ENCODE data around the gene GPR61.
A peak's percentile ranks its signal among the peaks of the same experiment; 100 is the strongest.

GPR61 gene

GRCh38 chr1:109499081-109499480 is 40.6 kb upstream of the GPR61 start:
- H3K9me3 ChIP-seq (ENCODE audit: control insufficient read depth, low read length) = no peaks in the 10 kb centered on the region
- H3K4me1 ChIP-seq (ENCODE audit: control insufficient read depth, insufficient read depth, low read length, poor library complexity, severe bottlenecking) = peaks cover 43% of the 10 kb centered on the region
- H3K27ac ChIP-seq (ENCODE audit: low read depth, low read length, severe bottlenecking) = peak overlapping the region; percentile 16
- H3K36me3 ChIP-seq (ENCODE audit: control insufficient read depth, insufficient read depth, low read length) = peaks cover 13% of the 10 kb centered on the region
- no peak overlapping the region for H3K4me3 ChIP-seq (ENCODE audit: extremely low read depth, insufficient read depth, low read length, poor library complexity, severe bottlenecking)
- WGBS, 2 experiments (ENCODE audit: insufficient coverage in 2 of 2) = 97% methylated on average over 4 of the region's 7 CpGs; no CpG with 5 or more reads in 1 of the 2 experiments

- Histone ChIP-seq H3K36me3 (ENCODE audit: control insufficient read depth, insufficient read depth, low read length) (peaks cover 13% of the 10 kb centered on the region), H3K4me3 (ENCODE audit: extremely low read depth, insufficient read depth, low read length, poor library complexity, severe bottlenecking) (no peak overlapping the region), H3K4me1 (ENCODE audit: control insufficient read depth, insufficient read depth, low read length, poor library complexity, severe bottlenecking) (peaks cover 43% of the 10 kb centered on the region), H3K27ac (ENCODE audit: low read depth, low read length, severe bottlenecking) (peak overlapping the region; percentile 41), H3K9me3 (ENCODE audit: control insufficient read depth, low read length) (no peaks in the 10 kb centered on the region)
- WGBS, 2 experiments (ENCODE audit: insufficient coverage in 2 of 2) = 66 to 80% methylated on average over 3 to 4 of the region's 4 CpGs
Observed at GRCh38 chr1:109499661-109500536, 39.8 kb upstream of the GPR61 start.

- Histone ChIP-seq H3K36me3 (ENCODE audit: control insufficient read depth, insufficient read depth, low read length) (peaks cover 8% of the 10 kb centered on the region), H3K4me3 (ENCODE audit: extremely low read depth, insufficient read depth, low read length, poor library complexity, severe bottlenecking) (no peak overlapping the region), H3K27ac (ENCODE audit: low read depth, low read length, severe bottlenecking) (peak overlapping the region; percentile 41), H3K4me1 (ENCODE audit: control insufficient read depth, insufficient read depth, low read length, poor library complexity, severe bottlenecking) (peaks cover 43% of the 10 kb centered on the region), H3K9me3 (ENCODE audit: control insufficient read depth, low read length) (no peaks in the 10 kb centered on the region)
- 62 to 66% methylated on average over 3 of the region's 5 CpGs for WGBS, 2 experiments (ENCODE audit: insufficient coverage in 2 of 2)
Observed at GRCh38 chr1:109500941-109501381, 38.7 kb upstream of the GPR61 start.

DNA sequence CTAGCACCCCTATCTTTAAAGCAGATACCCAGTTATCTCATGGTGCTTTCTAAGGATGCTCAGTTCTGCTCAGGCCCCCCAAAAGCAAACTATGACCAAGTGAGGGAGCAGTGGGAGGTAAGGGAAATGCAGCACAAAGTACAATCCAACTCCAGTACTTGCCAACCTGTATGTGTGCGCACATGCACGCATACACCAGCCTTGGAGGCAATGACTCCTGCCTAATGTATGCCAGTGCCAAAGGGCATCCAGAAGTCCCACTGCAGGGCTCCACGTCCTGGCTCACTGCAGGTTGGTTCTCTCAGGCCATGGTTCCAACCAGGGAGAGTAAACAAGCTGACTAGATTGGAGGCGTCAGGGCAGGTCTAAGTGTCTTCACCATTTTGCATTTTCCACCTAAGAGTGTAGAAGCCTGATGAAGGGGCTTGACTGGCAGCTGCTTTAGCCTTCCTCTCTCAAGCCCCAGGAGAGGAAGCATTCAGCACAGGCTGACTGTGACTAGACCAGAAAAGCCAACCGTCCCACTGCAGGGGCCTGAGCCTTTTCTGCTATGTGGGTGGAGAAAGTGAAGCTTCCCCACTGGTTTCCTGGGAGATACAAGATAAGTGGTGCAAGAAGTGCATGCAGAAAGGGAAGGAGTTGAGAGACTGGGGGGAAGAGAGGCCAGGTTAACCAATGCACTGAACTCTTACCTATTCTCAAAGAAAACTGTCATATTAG is 37.9 kb upstream of the GPR61 start:
- Histone ChIP-seq H3K4me1 (ENCODE audit: control insufficient read depth, insufficient read depth, low read length, poor library complexity, severe bottlenecking) (peaks cover 43% of the 10 kb centered on the region), H3K9me3 (ENCODE audit: control insufficient read depth, low read length) (no peaks in the 10 kb centered on the region), H3K36me3 (ENCODE audit: control insufficient read depth, insufficient read depth, low read length) (no peaks in the 10 kb centered on the region), H3K4me3 (ENCODE audit: extremely low read depth, insufficient read depth, low read length, poor library complexity, severe bottlenecking) (no peak overlapping the region), H3K27ac (ENCODE audit: low read depth, low read length, severe bottlenecking) (peak overlapping the region; percentile 41)
- 80% methylated on average over 4 to 5 of the region's 5 CpGs for WGBS, 2 experiments (ENCODE audit: insufficient coverage in 2 of 2)

GRCh38 chr1:109502364-109502851 is 37.3 kb upstream of the GPR61 start:
- Histone ChIP-seq H3K27ac (ENCODE audit: low read depth, low read length, severe bottlenecking) (no peak overlapping the region), H3K36me3 (ENCODE audit: control insufficient read depth, insufficient read depth, low read length) (no peaks in the 10 kb centered on the region), H3K4me1 (ENCODE audit: control insufficient read depth, insufficient read depth, low read length, poor library complexity, severe bottlenecking) (peaks cover 43% of the 10 kb centered on the region), H3K9me3 (ENCODE audit: control insufficient read depth, low read length) (no peaks in the 10 kb centered on the region), H3K4me3 (ENCODE audit: extremely low read depth, insufficient read depth, low read length, poor library complexity, severe bottlenecking) (no peak overlapping the region)
- WGBS, 2 experiments (ENCODE audit: insufficient coverage in 2 of 2) = 88 to 93% methylated on average over 2 of the region's 3 CpGs

DNA sequence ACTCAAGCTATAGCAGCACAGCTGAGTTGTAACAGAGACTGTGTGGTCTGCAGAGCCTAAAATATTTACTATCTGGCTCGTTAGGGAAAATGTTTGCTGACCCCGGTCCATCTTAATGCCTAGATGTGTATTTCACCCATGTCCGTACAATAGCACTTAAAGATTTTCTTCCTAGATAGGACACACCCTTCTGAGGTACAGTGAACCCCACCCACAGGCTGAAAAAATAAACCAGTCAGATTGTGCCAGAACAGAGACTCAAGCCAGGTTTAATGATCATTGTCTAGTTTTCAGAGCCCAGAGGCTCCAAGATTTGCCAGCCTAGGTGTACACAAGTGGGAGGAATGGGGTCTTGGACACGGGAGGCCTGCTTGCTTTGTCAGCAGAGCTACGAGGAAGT is 35.7 kb upstream of the GPR61 start:
- Histone ChIP-seq H3K36me3 (ENCODE audit: control insufficient read depth, insufficient read depth, low read length) (no peaks in the 10 kb centered on the region), H3K4me3 (ENCODE audit: extremely low read depth, insufficient read depth, low read length, poor library complexity, severe bottlenecking) (no peak overlapping the region), H3K4me1 (ENCODE audit: control insufficient read depth, insufficient read depth, low read length, poor library complexity, severe bottlenecking) (peaks cover 40% of the 10 kb centered on the region), H3K9me3 (ENCODE audit: control insufficient read depth, low read length) (no peaks in the 10 kb centered on the region), H3K27ac (ENCODE audit: low read depth, low read length, severe bottlenecking) (no peak overlapping the region)
- 78 to 92% methylated on average over 3 to 4 of the region's 5 CpGs for WGBS, 2 experiments (ENCODE audit: insufficient coverage in 2 of 2)

DNA sequence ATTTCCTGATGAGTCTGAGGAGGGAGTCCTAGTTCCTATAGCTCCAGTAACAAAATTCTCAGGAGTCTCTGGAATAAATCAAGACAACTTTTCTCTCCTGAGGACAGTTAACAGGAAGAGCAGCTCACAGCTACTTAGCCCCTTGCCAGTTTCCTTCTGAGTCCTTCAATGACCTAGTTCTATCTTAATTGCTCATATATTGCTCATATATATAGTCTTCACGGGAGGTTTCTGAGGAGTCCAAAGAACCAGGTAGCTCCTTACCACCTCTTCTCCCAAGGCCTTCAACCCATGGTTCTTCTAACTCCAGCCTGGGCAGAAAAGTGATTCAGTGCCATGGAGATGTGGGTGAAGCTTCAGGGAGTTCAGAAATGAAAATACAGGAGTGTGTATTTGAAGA is 34.7 kb upstream of the GPR61 start:
- Histone ChIP-seq H3K36me3 (ENCODE audit: control insufficient read depth, insufficient read depth, low read length) (no peaks in the 10 kb centered on the region), H3K4me3 (ENCODE audit: extremely low read depth, insufficient read depth, low read length, poor library complexity, severe bottlenecking) (no peak overlapping the region), H3K27ac (ENCODE audit: low read depth, low read length, severe bottlenecking) (no peak overlapping the region), H3K4me1 (ENCODE audit: control insufficient read depth, insufficient read depth, low read length, poor library complexity, severe bottlenecking) (peaks cover 32% of the 10 kb centered on the region), H3K9me3 (ENCODE audit: control insufficient read depth, low read length) (no peaks in the 10 kb centered on the region)
- WGBS, 2 experiments (ENCODE audit: insufficient coverage in 2 of 2) = no CpG with 5 or more reads among the region's 1 CpG

DNA sequence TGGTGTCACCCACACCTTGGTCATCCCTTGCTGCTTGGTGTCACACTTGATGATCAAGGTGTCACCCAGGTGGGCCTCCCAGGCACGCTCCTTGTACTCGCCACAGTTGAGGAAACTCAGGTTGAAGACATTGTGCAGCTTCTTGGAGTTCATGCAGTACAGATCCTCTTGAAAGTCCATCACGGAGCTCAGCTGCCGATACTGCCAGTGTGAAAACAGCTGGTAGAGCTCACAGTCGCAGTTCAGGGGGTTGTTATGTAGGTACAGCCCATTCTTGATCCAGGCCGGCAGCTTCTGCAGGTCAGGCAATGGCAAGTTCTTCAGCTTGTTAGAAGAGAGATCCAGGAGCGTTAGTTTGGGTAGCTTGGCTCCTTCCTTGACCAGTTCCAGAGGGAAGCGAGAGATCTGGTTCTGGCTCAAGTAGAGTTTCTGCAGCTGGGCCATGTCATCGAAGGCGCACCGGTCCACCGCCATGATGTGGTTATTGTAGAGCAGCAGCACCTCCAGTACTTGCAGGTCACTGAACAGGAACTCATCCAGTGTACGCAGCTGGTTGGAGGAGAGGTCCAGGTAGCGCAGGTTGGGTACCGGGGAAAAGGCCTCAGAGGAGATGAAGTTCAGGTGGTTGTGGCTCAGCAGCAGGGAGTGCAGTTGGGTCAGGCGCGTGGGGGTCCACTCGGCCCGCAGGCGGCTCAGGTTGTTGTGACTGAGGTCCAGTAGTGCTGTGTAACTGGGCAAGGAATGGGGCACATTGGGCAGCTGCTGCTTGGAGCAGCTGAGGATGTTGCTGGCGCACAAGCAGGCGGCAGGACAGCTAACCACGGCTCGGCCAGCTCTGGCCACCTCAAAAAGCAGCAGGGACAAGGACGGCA is 31.4 kb upstream of the GPR61 start:
- no peaks in the 10 kb centered on the region for H3K36me3 ChIP-seq (ENCODE audit: control insufficient read depth, insufficient read depth, low read length)
- H3K4me3 ChIP-seq (ENCODE audit: extremely low read depth, insufficient read depth, low read length, poor library complexity, severe bottlenecking) = no peak overlapping the region
- no peaks in the 10 kb centered on the region for H3K9me3 ChIP-seq (ENCODE audit: control insufficient read depth, low read length)
- 89 to 91% methylated on average over 25 of the region's 25 CpGs for WGBS, 2 experiments (ENCODE audit: insufficient coverage in 2 of 2)
- H3K4me1 ChIP-seq (ENCODE audit: control insufficient read depth, insufficient read depth, low read length, poor library complexity, severe bottlenecking) = peaks cover 6% of the 10 kb centered on the region
- H3K27ac ChIP-seq (ENCODE audit: low read depth, low read length, severe bottlenecking) = no peak overlapping the region

GRCh38 chr1:109508873-109509175 is 30.8 kb upstream of the GPR61 start:
- peaks cover 6% of the 10 kb centered on the region for H3K4me1 ChIP-seq (ENCODE audit: control insufficient read depth, insufficient read depth, low read length, poor library complexity, severe bottlenecking)
- H3K9me3 ChIP-seq (ENCODE audit: control insufficient read depth, low read length) = no peaks in the 10 kb centered on the region
- H3K27ac ChIP-seq (ENCODE audit: low read depth, low read length, severe bottlenecking) = no peak overlapping the region
- H3K36me3 ChIP-seq (ENCODE audit: control insufficient read depth, insufficient read depth, low read length) = no peaks in the 10 kb centered on the region
- WGBS, 2 experiments (ENCODE audit: insufficient coverage in 2 of 2) = 69 to 81% methylated on average over 4 to 6 of the region's 7 CpGs
- peak overlapping the region; percentile 49 for H3K4me3 ChIP-seq (ENCODE audit: extremely low read depth, insufficient read depth, low read length, poor library complexity, severe bottlenecking)
